D721Med (cell line): ENCODE results near the gene CD200R1.

Experiments used
- DNase-seq: peaks from one replicate; pipeline ENCODE4 v3.0.0; 2011; ENCODE audit warnings: low spot score; ENCODE audit not compliant: insufficient read length
- FAIRE-seq: peaks from 2 replicates; lab custom pipeline; 2011; peaks lifted over from hg19 to GRCh38; lab: Jason Lieb, UNC
- TF ChIP-seq, protein P1 (sequence below): IDR thresholded peaks from 2 replicates; pipeline ENCODE4 v1.5.1; 2012; ENCODE audit warnings: mild to moderate bottlenecking, control low read depth; ENCODE audit not compliant: insufficient read depth; ENCODE audit errors: missing control alignments

The CD200R1 gene

DNA sequence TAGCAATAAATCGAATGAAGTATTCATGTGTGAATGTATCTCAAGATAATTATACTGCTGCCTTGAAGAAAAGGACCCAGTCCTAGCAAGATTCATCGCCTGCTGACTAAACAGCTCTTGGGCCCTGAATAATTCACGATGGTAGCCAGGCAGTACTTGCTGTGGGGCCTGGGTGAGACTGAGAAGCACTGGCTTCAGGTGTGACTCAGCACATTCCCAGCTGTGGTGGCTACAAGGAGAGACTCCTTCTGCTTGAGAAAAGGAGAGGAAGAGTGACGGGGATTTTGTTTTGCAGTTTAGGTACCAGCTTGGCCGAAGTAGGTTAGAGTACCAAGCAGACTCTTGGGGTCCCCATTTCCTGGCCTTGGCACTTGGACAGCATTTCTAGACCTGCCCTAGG lies 80.6 kb downstream of the CD200R1 start:
- TF ChIP-seq, protein P1, sequence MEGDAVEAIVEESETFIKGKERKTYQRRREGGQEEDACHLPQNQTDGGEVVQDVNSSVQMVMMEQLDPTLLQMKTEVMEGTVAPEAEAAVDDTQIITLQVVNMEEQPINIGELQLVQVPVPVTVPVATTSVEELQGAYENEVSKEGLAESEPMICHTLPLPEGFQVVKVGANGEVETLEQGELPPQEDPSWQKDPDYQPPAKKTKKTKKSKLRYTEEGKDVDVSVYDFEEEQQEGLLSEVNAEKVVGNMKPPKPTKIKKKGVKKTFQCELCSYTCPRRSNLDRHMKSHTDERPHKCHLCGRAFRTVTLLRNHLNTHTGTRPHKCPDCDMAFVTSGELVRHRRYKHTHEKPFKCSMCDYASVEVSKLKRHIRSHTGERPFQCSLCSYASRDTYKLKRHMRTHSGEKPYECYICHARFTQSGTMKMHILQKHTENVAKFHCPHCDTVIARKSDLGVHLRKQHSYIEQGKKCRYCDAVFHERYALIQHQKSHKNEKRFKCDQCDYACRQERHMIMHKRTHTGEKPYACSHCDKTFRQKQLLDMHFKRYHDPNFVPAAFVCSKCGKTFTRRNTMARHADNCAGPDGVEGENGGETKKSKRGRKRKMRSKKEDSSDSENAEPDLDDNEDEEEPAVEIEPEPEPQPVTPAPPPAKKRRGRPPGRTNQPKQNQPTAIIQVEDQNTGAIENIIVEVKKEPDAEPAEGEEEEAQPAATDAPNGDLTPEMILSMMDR, result no peak
- FAIRE-seq, result no peak
- DNase-seq, result no peak

DNA sequence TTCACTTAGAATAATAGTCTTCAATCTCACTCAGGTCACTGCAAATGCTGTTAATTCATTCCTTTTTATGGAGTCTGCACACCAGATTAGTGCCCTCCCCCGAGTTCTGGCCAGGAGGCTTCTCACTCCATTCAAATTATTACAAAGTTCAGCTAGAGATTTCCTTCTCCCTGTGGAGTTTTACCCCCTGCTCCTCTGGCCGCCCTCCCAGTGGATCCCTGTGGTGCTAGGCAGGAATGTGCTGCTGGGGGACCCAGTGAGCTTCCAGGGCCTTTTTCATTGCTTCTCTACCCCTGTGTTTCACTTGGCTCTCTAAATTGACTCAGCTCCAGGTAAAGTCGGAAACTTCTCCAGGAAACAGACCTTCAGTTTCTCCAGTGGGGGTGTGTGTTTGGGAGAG lies 85.5 kb downstream of the CD200R1 start:
- DNase-seq, result no peak
- TF ChIP-seq, protein P1, result no peak
- FAIRE-seq, result no peak

DNA sequence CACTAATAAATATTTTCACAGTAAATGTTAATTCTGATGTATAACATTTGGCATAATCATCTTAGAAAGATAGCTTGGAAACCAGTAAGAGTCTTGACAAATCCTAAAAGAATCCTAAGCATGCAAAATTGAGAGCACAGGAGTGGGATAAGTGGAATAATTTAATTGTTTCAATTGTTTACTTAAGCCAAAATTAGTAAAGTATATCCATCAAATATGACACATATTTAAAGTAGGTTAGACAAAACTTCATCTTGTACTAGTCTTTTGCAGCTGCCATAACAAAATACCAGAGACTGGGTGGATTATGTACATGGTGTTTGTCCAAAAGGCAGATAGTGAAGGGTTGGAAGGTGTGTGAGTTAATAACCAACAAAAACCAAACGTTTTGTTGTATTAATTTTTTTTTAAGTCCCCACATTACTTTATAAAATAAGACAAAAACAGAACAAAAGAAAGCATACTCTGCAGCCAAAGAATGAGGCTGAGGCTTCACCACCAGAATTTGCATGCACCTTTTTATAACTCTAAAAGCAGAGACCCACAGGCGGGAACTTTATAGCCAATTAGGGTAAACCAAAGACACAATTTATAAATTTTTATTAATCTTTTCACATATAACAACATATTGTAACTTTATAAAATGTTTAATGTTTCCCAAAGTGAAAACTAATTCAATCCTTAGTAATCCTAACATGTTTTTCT lies 86.4 kb downstream of the CD200R1 start:
- TF ChIP-seq, protein P1, result no peak
- no peak for DNase-seq
- FAIRE-seq, result no peak

DNA sequence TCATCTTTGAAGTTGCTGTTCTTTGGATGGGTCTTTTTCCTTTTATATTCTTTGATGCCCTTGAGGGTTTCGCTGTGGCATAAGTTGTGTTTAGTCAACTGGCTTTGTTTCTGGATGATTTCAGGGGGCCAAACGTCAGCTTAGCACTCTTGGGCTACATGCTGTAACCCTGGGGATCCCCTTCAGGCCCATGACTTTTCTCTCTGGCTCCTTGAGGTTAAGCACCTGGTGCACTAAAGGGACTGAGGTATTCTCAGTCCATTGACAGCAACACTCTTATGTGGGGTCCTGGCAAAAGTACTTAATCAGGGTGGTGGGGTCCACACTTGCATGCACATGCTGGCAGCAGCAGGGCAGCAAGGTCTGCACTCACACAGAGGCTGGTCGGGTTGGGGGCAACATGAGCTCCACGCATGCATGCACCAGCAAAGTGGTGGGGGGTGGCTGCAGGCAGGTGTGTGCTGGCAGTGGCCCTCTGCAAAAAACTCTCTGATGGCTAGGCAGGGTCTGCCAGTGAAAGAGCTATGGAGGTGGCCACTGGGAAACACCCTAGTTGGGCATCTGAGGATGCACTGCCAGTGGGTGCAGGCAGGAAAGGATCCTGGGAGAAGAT lies 90.1 kb downstream of the CD200R1 start:
- TF ChIP-seq, protein P1, result no peak
- FAIRE-seq, result no peak
- no peak for DNase-seq

DNA sequence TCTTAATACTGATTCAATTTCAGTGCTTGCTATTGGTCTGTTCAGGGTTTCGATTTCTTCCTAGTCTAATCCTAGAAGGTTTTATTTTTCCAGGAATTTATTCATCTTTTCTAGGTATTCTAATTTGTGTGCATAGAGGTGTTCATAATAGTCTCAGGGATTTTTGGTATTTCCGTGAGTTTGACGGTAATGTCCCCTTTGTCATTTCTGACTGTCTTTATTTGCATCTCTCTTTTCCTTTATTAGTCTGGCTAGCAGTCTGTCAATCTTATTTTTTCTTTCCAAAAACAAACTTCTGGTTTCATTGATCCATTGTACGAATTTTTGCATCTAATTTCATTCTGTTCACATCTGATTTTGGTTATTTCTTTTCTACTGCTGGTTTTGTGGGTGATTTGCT lies 93.0 kb downstream of the CD200R1 start:
- FAIRE-seq, result no peak
- no peak for DNase-seq
- TF ChIP-seq, protein P1, result no peak

DNA sequence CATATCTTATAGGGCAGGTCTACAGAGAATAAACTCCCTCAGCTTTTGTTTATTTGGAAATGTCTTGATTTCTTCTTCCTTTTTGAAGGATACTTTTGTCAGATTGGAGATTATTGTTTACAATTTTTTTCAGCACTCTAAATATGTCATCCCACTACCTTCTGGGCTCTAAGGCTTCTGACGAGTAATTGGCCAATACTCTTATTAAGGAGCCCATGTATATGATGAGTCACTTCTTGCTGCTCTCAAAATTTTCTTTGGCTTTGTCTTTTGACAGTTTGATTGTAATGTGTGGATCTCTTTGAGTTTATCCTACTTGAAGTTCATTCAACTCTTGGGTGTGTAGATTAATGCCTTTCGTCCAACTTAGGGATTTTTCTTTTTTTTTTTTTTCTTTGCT lies 99.3 kb downstream of the CD200R1 start:
- no peak for FAIRE-seq
- TF ChIP-seq, protein P1, result no peak
- DNase-seq, result no peak

DNA sequence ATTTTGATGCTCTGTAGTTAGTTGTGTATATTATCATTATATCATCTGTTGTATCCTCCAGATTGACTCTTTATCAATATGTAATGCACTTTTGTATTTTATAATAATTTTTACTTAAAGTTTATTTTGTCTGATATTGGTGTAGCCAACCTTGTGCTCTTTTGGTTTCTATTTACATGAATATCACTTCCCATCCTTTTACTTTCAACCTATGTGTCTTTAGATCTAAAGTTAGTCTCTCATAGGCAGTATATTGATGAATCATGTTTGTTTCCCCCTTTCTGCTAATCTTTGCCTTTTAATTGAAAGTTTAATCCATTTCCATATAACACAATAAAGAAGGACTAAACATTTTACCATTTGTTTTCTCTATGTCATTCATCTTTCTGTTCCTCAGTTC lies 100.2 kb downstream of the CD200R1 start:
- DNase-seq, result no peak
- no peak for FAIRE-seq

More for the DNA sequence above, 100.2 kb downstream of the CD200R1 start:
- TF ChIP-seq, protein P1, result no peak
